ENCODE data around the gene CDK19. TPM values are rescaled to one million over a fixed set of nuclear protein-coding genes. Genes with fewer than 3 reads are reported as not detected.

CDK19 gene
- total RNA-seq, 1 experiment from 2014 or later: 24.3 TPM

DNA sequence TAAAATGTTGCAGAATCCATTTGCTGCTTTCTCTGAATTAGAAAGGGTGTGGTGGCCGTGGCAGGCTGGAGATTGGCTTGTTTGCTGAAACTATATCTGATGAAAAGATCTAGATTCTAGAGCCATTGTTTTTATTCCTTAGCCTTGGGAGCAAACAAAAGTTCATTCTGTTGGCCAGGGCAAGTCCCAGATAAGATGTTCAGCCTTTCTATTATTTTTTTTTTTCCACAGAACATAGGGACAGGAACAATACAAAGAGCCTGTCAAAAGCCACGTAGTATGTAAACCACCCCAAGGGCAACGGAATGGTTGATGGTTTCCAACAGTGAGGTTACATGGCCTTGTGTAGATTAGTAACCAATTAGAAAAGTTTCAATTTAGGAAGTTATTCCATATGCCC, 218.9 kb downstream of the CDK19 start:
- H3K27me3 Mint-ChIP-seq (ENCODE audit: unreplicated experiment): no peaks in the 10 kb centered on the region
- H3K36me3 Mint-ChIP-seq (ENCODE audit: insufficient read depth, unreplicated experiment): no peaks in the 10 kb centered on the region
- CTCF ChIA-PET: interaction anchor here (0.5 kb wide), 1 partner anchor 50 kb away, joined by 3 read pairs; no protein-coding TSS in a partner anchor
- H3K4me1 Mint-ChIP-seq (ENCODE audit: low read depth, unreplicated experiment): no peaks in the 10 kb centered on the region
- TF ChIP-seq, protein P1, sequence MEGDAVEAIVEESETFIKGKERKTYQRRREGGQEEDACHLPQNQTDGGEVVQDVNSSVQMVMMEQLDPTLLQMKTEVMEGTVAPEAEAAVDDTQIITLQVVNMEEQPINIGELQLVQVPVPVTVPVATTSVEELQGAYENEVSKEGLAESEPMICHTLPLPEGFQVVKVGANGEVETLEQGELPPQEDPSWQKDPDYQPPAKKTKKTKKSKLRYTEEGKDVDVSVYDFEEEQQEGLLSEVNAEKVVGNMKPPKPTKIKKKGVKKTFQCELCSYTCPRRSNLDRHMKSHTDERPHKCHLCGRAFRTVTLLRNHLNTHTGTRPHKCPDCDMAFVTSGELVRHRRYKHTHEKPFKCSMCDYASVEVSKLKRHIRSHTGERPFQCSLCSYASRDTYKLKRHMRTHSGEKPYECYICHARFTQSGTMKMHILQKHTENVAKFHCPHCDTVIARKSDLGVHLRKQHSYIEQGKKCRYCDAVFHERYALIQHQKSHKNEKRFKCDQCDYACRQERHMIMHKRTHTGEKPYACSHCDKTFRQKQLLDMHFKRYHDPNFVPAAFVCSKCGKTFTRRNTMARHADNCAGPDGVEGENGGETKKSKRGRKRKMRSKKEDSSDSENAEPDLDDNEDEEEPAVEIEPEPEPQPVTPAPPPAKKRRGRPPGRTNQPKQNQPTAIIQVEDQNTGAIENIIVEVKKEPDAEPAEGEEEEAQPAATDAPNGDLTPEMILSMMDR (IDR thresholded peaks at IDR 0.05; ENCODE audit: unreplicated experiment): no peak
- no peak for DNase-seq
- no peak overlapping the region for H3K4me3 Mint-ChIP-seq (ENCODE audit: low read depth, unreplicated experiment)
- intact Hi-C loops (cut with micrococcal nuclease; ENCODE audit: unreplicated experiment): no loop called here
- no TSS peak for BruUV-seq (replicated peaks)
- no peak overlapping the region for H3K27ac Mint-ChIP-seq (ENCODE audit: unreplicated experiment)
- H3K9me3 Mint-ChIP-seq (ENCODE audit: low read depth, unreplicated experiment): peaks cover 3% of the 10 kb centered on the region

GRCh38 chr6:110595112-110595511, 220.2 kb downstream of the CDK19 start:
- TF ChIP-seq, protein P1 (IDR thresholded peaks at IDR 0.05; ENCODE audit: unreplicated experiment): no peak
- Mint-ChIP-seq H3K27me3 (ENCODE audit: unreplicated experiment) (no peaks in the 10 kb centered on the region), H3K4me3 (ENCODE audit: low read depth, unreplicated experiment) (no peak overlapping the region), H3K4me1 (ENCODE audit: low read depth, unreplicated experiment) (no peaks in the 10 kb centered on the region), H3K36me3 (ENCODE audit: insufficient read depth, unreplicated experiment) (no peaks in the 10 kb centered on the region), H3K9me3 (ENCODE audit: low read depth, unreplicated experiment) (peaks cover 3% of the 10 kb centered on the region), H3K27ac (ENCODE audit: unreplicated experiment) (no peak overlapping the region)
- DNase-seq: no peak
- CTCF ChIA-PET: no interaction called here
- intact Hi-C loops (cut with micrococcal nuclease; ENCODE audit: unreplicated experiment): no loop called here
- BruUV-seq (replicated peaks): no TSS peak

GRCh38 chr6:110593637-110594036, 221.6 kb downstream of the CDK19 start:
- H3K27me3 Mint-ChIP-seq (ENCODE audit: unreplicated experiment): no peaks in the 10 kb centered on the region
- no peak overlapping the region for H3K4me3 Mint-ChIP-seq (ENCODE audit: low read depth, unreplicated experiment)
- TF ChIP-seq, protein P1 (IDR thresholded peaks at IDR 0.05; ENCODE audit: unreplicated experiment): no peak
- H3K36me3 Mint-ChIP-seq (ENCODE audit: insufficient read depth, unreplicated experiment): no peaks in the 10 kb centered on the region
- no peak overlapping the region for H3K27ac Mint-ChIP-seq (ENCODE audit: unreplicated experiment)
- CTCF ChIA-PET: no interaction called here
- DNase-seq: no peak
- BruUV-seq (replicated peaks): no TSS peak
- intact Hi-C loops (cut with micrococcal nuclease; ENCODE audit: unreplicated experiment): no loop called here
- H3K9me3 Mint-ChIP-seq (ENCODE audit: low read depth, unreplicated experiment): peaks cover 3% of the 10 kb centered on the region
- no peaks in the 10 kb centered on the region for H3K4me1 Mint-ChIP-seq (ENCODE audit: low read depth, unreplicated experiment)

DNA sequence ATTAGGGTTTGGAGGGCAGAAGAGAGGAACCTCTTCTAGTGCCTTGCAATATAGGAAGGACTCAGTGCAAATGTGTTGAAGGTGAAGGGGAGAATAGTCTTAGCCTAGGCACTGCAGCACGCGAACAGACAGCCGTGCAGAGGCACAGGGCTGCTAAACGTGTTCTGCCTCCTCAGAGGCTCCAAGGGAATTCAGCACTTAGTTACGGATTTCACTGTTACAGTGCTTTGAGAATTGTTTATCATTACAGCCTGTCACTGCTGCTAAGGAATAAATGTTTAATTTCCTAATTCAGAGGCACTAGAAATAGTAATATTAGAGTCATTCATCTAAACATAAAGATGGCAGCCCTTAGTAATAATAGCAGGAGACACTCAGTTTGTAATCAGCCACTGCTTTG, 222.5 kb downstream of the CDK19 start:
- no TSS peak for BruUV-seq (replicated peaks)
- TF ChIP-seq, protein P1 (IDR thresholded peaks at IDR 0.05; ENCODE audit: unreplicated experiment): no peak
- no peaks in the 10 kb centered on the region for H3K27me3 Mint-ChIP-seq (ENCODE audit: unreplicated experiment)
- H3K4me1 Mint-ChIP-seq (ENCODE audit: low read depth, unreplicated experiment): no peaks in the 10 kb centered on the region
- no peak overlapping the region for H3K4me3 Mint-ChIP-seq (ENCODE audit: low read depth, unreplicated experiment)
- no peak overlapping the region for H3K27ac Mint-ChIP-seq (ENCODE audit: unreplicated experiment)
- peaks cover 3% of the 10 kb centered on the region for H3K9me3 Mint-ChIP-seq (ENCODE audit: low read depth, unreplicated experiment)
- no peaks in the 10 kb centered on the region for H3K36me3 Mint-ChIP-seq (ENCODE audit: insufficient read depth, unreplicated experiment)
- DNase-seq: no peak
- intact Hi-C loops (cut with micrococcal nuclease; ENCODE audit: unreplicated experiment): no loop called here
- CTCF ChIA-PET: no interaction called here
